ENCODE measurements around the gene SELENOK.

SELENOK gene

DNA sequence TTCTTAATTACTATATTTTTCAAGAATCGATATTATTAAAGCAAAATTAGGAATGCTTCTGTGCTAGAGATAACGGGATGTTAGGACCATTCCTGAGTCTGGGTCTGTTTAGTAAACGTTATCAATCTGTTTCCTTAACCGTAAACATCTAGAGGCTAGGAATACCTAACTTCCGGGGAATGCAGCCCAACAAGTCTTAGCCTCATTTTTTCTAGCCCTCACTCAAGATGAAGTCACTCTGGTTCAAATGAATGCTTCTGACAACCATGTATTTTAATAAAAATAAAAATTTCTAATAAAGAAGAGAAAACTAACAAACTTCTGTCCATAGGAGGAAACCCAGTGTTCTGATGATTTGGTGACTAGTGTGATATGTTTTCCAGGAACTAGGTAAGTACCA is 11.1 kb upstream of the SELENOK start:
- POLR2A ChIA-PET, result no interaction called here
- CTCF ChIA-PET, result no interaction called here
- TF ChIP-seq SP1 (IDR thresholded peaks at IDR 0.05) (no peak), FOXM1 (IDR thresholded peaks at IDR 0.05; ENCODE audit: borderline replicate concordance) (no peak)
- DNase-seq (ENCODE audit: extremely low spot score), result no peak

DNA sequence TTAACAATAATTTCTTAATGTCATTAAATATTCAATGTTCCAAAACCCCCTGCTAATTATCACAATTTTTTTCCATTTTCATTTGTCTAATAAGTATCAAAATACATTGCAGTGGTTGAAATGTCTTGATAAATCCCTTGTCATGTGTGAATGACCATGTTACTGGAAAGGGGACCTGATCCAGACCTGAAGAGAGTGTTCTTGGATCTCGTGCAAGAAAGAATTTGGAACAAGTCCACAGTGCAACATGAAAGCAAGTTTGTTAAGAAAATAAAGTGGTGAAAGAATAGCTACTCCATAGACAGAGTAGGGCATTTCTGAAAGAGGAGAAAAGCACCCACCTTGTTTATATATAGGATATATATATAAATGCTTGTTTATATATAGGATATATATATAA is 10.4 kb upstream of the SELENOK start:
- ChIA-PET CTCF (no interaction called here), POLR2A (interaction anchor here (2.8 kb wide), 1 partner anchor 11 kb away, joined by 14 read pairs; the partner anchor contains the start of gene SELENOK)
- no peak for TF ChIP-seq SP1 (IDR thresholded peaks at IDR 0.05)
- no peak for TF ChIP-seq BHLHE40 (IDR thresholded peaks at IDR 0.05; ENCODE audit: borderline replicate concordance)
- no peak for TF ChIP-seq HDGF (IDR thresholded peaks at IDR 0.05; ENCODE audit: borderline replicate concordance)
- no peak for TF ChIP-seq L3MBTL2 (conservative IDR thresholded peaks at IDR 0.05)
- no peak for DNase-seq (ENCODE audit: extremely low spot score)

DNA sequence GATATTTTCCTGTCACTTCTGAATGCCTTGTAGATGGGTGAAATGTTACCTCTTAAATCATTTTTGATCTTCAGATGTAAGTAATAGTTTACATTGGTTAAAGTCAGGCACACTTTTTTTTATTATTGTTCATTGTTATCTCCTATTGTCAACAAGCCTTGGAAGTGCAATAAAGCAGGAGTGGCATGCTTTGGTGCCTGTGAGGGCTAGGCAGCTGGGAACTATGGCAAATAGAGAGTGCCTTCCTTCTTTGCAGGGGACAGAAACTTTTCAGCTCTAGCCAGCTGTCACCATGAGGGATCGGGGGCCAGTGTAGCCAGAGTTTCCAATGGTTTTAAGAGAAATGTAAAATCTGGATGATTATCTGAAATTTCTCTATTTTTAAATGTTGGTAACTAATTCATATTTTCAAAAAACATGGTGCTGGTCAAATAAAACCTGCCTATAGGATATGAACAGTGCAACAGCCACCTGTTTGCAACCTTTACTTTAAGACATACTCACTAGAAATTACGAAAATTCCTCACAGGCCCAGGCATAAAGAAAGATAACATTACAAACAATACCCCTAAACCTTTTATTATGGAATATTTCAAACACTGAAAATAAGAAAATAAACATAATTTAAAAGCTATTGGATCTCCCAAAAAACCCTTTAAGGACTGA is 9.1 kb upstream of the SELENOK start:
- DNase-seq (ENCODE audit: extremely low spot score), result no peak
- CTCF ChIA-PET, result no interaction called here
- POLR2A ChIA-PET, result interaction anchor here (2.8 kb wide), 1 partner anchor 10 kb away, joined by 14 read pairs; the partner anchor contains the start of gene SELENOK
- no peak for TF ChIP-seq NFRKB (IDR thresholded peaks at IDR 0.05)
- TF ChIP-seq FOXA1 (IDR thresholded peaks at IDR 0.05), result no peak
- no peak for TF ChIP-seq LEF1 (IDR thresholded peaks at IDR 0.05; ENCODE audit: borderline replicate concordance)
- TF ChIP-seq FOXK2 (IDR thresholded peaks at IDR 0.05), result no peak
- no peak for TF ChIP-seq L3MBTL2 (conservative IDR thresholded peaks at IDR 0.05)
- TF ChIP-seq SP1 (IDR thresholded peaks at IDR 0.05), result no peak
- no peak for TF ChIP-seq TARDBP (IDR thresholded peaks at IDR 0.05)
- TF ChIP-seq ARNT (IDR thresholded peaks at IDR 0.05), result no peak
- TF ChIP-seq BHLHE40 (IDR thresholded peaks at IDR 0.05; ENCODE audit: borderline replicate concordance), result no peak
- no peak for TF ChIP-seq CTBP1 (IDR thresholded peaks at IDR 0.05; ENCODE audit: borderline replicate concordance)
- TF ChIP-seq FOXM1 (IDR thresholded peaks at IDR 0.05; ENCODE audit: borderline replicate concordance), result no peak
- no peak for TF ChIP-seq ELF4 (IDR thresholded peaks at IDR 0.05)
- no peak for TF ChIP-seq ZNF384 (IDR thresholded peaks at IDR 0.05)
- no peak for TF ChIP-seq SUZ12 (IDR thresholded peaks at IDR 0.05)
- TF ChIP-seq, protein P1, sequence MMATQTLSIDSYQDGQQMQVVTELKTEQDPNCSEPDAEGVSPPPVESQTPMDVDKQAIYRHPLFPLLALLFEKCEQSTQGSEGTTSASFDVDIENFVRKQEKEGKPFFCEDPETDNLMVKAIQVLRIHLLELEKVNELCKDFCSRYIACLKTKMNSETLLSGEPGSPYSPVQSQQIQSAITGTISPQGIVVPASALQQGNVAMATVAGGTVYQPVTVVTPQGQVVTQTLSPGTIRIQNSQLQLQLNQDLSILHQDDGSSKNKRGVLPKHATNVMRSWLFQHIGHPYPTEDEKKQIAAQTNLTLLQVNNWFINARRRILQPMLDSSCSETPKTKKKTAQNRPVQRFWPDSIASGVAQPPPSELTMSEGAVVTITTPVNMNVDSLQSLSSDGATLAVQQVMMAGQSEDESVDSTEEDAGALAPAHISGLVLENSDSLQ (IDR thresholded peaks at IDR 0.05), result no peak
- TF ChIP-seq HDGF (IDR thresholded peaks at IDR 0.05; ENCODE audit: borderline replicate concordance), result no peak

DNA sequence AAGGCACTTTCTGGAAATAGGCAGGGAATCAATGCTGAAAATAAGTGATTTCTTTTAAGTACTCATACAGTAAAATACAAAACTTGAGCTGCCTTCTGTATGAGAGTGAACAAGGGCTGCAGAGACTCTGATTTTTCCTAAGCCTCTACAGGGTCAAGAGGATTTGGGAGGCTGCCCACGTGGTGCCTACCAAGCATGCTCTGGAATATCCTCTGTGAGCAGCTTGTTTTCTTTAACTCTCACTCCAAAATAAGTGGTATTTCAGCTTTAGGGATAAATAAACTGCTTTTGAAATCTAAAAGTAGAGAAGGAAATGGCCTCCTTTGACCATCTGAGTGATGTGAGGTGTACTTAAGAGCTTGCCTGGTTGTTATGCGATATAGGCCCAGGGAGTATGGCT is 8.1 kb upstream of the SELENOK start:
- TF ChIP-seq FOXM1 (IDR thresholded peaks at IDR 0.05; ENCODE audit: borderline replicate concordance) (no peak), FOXK2 (IDR thresholded peaks at IDR 0.05) (no peak), CTBP1 (IDR thresholded peaks at IDR 0.05; ENCODE audit: borderline replicate concordance) (no peak), BHLHE40 (IDR thresholded peaks at IDR 0.05; ENCODE audit: borderline replicate concordance) (no peak), ZNF384 (IDR thresholded peaks at IDR 0.05) (no peak), SP1 (IDR thresholded peaks at IDR 0.05) (no peak), ELF4 (IDR thresholded peaks at IDR 0.05) (no peak), SUZ12 (IDR thresholded peaks at IDR 0.05) (no peak), ARNT (IDR thresholded peaks at IDR 0.05) (no peak), TARDBP (IDR thresholded peaks at IDR 0.05) (no peak), FOXA1 (IDR thresholded peaks at IDR 0.05) (no peak), LEF1 (IDR thresholded peaks at IDR 0.05; ENCODE audit: borderline replicate concordance) (no peak)
- TF ChIP-seq, protein P1 (IDR thresholded peaks at IDR 0.05), result no peak
- CTCF ChIA-PET, result no interaction called here
- POLR2A ChIA-PET, result interaction anchor here (2.8 kb wide), 1 partner anchor 9 kb away, joined by 14 read pairs; the partner anchor contains the start of gene SELENOK
- no peak for DNase-seq (ENCODE audit: extremely low spot score)

DNA sequence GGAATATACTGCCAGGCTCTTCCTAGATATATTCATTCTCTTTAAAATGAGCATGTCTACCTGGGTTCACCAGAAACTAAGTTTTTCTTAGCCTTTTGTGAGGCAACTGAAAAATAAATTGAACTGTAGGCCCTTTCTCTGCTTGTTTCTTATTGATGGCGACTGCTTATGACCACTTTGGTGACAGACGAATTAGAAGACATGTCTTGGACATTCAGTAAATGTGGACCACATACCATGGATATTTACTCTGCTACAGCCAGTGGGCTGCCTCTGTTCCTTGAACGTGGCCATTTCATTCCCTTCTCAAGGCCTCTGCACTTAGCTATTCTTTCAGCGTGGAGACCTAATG is 603 bp upstream of the SELENOK start:
- CTCF ChIA-PET, result interaction anchor here (0.6 kb wide), 1 partner anchor 28 kb away, joined by 3 read pairs; no protein-coding TSS in a partner anchor
- POLR2A ChIA-PET, result interaction anchor here (1.0 to 2.2 kb wide), 8 partner anchors 9 to 47 kb away, joined by 3 to 17 read pairs (median 6); partner anchors contain the start of gene ACTR8
- no peak for TF ChIP-seq FOXM1 (IDR thresholded peaks at IDR 0.05; ENCODE audit: borderline replicate concordance)
- peak; percentile 68 for TF ChIP-seq L3MBTL2 (conservative IDR thresholded peaks at IDR 0.05)
- no peak for TF ChIP-seq HDGF (IDR thresholded peaks at IDR 0.05; ENCODE audit: borderline replicate concordance)
- no peak for TF ChIP-seq FOXK2 (IDR thresholded peaks at IDR 0.05)
- TF ChIP-seq ZNF384 (IDR thresholded peaks at IDR 0.05), result no peak
- no peak for TF ChIP-seq BHLHE40 (IDR thresholded peaks at IDR 0.05; ENCODE audit: borderline replicate concordance)
- DNase-seq (ENCODE audit: extremely low spot score), result no peak

DNA sequence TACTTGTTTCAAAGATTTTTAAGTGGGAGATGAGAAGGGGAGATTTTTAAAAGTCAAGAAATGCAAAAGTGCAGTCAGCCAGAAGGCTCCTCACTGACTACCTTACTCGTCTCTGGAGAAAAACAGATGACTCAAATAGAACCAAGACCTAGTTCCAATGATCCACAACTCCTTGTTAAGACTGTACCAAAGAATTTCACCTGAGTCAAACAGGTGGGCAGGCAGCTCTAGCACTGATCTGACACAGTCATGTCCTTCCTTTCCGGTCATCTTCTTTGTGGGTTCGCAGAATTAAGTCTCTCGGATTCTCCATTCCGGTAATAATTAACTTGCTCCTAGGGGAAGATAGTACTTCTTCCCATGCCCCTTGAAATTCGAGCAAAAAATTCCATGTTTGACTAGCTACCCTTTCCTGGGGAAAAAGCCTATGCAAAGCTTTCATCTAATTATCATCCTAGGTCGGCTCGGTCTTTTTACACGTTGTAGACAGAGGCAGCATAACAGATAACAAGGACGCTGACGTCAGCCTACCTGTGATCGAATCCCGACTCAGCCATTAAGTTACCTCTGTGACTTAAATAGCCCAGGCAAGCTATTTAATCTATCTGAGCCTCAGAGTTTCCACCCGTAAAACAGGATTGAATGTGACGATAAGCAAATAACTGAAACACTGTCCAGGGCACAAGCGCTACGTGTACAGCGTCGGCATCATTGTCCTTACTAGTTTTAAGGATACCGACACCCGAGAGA is 758 bp downstream of the SELENOK start:
- POLR2A ChIA-PET, result interaction anchor here (0.9 to 2.2 kb wide), 8 partner anchors 10 to 103 kb away, joined by 3 to 17 read pairs (median 4); partner anchors contain the start of gene ACTR8

More for the DNA sequence above, 758 bp downstream of the SELENOK start:
- peak; percentile 32 for DNase-seq (ENCODE audit: extremely low spot score)
- no peak for TF ChIP-seq LEF1 (IDR thresholded peaks at IDR 0.05; ENCODE audit: borderline replicate concordance)
- TF ChIP-seq CTBP1 (IDR thresholded peaks at IDR 0.05; ENCODE audit: borderline replicate concordance), result no peak
- no peak for TF ChIP-seq BHLHE40 (IDR thresholded peaks at IDR 0.05; ENCODE audit: borderline replicate concordance)
- no peak for TF ChIP-seq NFRKB (IDR thresholded peaks at IDR 0.05)
- TF ChIP-seq SP1 (IDR thresholded peaks at IDR 0.05), result no peak
- TF ChIP-seq FOXA1 (IDR thresholded peaks at IDR 0.05), result no peak
- TF ChIP-seq TARDBP (IDR thresholded peaks at IDR 0.05), result no peak
- no peak for TF ChIP-seq SUZ12 (IDR thresholded peaks at IDR 0.05)
- TF ChIP-seq, protein P1 (IDR thresholded peaks at IDR 0.05), result no peak
- no peak for TF ChIP-seq ELF4 (IDR thresholded peaks at IDR 0.05)
- no peak for TF ChIP-seq L3MBTL2 (conservative IDR thresholded peaks at IDR 0.05)
- CTCF ChIA-PET, result interaction anchor here (0.6 to 0.7 kb wide), 2 partner anchors 17 to 29 kb away, joined by 3 to 5 read pairs; no protein-coding TSS in a partner anchor
